ENCODE data around the gene TMCC1. TPM values are rescaled to one million over a fixed set of nuclear protein-coding genes. Genes with fewer than 3 reads are reported as not detected.
"Not testable (repeated sequence)": the region's sequence is repeated elsewhere in the genome, so short reads cannot be mapped to it uniquely, and the experiment has no call there.

TMCC1 gene
- total RNA-seq, 1 donor from 2014 or later: 35.2 TPM

DNA sequence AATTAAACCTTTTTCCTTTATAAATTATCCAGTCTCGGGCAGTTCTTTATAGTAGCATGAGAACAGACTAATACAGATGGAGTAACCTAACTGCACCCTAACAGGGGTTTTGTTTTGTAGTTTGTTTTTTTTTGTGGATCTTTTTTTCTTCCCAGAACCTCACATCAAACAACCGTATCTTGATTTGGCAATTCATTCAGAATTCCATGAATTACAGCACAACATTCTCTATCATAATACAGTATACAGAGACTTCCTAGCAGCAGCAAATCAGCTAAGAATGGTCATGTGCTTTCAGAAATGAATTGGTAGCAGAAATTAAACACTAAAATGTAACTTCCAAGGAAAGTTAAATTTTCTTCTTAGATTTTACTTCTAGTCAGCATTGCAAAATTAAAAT, 114.6 kb downstream of the TMCC1 start:
- DNase-seq (ENCODE audit: extremely low read depth, low read depth, low spot score): no peak

- no peak for DNase-seq (ENCODE audit: extremely low read depth, low read depth, low spot score)
These were observed 115.7 kb downstream of the TMCC1 start for GRCh38 chr3:129777806-129778205.

DNA sequence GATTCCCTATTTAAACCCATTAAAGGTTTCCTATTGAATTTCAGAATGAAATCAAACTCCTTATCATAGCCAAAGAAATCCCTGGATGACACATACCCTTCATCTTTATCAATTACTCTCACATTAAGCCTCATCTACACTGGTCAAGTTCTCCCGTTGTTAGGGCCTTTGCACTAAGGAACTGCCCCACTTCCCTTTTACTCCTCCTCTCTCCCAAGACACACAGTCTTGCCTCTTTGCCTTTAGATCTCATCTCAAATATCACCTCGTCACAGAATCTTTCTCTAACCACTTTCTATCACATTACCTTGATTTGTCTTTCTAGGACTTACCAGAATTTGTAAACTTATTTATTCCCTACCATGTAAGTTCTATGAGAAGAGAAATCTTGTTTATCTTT, 117.6 kb downstream of the TMCC1 start:
- no peak for DNase-seq (ENCODE audit: extremely low read depth, low read depth, low spot score)

DNA sequence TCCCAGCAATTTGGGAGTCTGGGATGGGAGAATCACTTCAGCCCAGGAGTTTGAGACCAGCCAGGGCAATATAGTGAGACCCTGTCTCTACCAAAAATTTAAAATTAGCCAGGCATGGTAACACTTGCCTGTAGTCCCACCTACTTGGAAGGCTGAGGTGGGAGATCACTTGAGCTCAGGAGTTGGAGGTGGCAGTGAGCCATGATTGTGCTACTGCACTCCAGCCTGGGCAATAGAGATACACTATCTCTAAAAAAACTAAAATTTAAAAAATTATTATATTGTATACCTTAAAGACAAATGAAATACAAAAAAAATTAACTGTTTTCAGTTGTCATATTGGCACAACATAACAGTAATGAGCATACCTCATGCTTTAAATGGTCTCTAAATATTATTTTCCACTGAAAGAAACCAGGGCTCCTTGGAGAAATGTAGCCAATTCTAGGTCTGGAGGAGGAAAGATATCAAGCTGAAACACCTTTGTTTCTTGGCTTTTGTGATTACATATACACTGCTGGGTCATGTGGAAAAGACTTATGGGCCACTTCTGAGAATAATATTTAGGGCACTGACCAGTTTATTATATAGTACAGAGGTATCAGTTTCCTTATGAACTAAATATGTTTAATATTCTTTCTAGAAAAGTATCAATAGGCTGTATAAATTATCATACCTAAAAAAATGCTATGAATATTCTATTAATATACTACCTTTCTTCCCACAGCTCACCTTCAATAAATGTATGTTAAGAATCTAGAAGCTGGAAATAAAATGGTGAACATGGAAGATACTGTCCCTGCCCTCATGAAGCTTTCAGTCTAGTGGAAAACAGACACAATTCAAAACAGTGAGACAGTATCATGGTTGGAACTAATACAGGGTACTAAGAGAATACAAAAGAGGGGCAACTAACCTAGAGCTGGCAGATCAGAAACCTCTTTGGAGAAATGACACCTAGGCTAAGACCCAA, 119.5 kb downstream of the TMCC1 start:
- DNase-seq (ENCODE audit: extremely low read depth, low read depth, low spot score): no peak

DNA sequence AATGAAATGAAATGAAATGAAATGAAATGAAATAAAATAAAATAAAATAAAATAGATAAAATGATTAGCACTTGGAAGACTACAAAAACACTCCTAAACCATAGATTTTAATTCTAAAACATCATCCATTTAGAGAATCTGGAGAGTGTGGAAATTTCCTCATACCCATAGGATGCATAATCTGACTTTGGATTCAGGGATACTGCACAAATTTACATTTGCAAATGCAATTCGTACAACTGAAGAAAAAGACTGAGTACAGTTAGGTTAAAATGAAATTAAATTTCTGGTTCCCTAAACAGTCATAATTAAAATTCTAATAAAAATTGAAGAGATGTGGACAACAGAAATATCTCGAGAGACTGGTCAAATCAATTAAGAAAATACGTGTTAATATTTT, 122.9 kb downstream of the TMCC1 start:
- DNase-seq (ENCODE audit: extremely low read depth, low read depth, low spot score): no peak

GRCh38 chr3:129769616-129770015, 123.9 kb downstream of the TMCC1 start:
- DNase-seq (ENCODE audit: extremely low read depth, low read depth, low spot score): no peak

DNA sequence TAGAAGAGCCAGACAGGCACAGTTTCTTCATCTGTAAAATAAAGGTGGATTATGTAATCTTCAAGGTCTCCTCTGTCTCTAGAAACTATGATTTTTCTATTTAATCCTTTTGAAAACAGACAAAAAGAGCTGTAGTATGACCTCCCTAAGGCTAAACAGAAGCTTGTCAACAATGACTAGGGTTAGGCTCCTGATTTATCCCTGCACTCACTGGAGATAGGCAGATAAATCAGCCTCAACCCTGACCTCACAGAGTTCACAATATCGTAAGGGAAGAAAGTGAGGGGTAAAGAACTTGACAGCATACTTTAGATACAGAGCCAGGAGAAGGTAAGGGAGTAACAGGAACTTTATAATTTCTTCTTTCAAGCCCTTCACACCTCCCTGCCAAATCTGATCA, 124.8 kb downstream of the TMCC1 start:
- DNase-seq (ENCODE audit: extremely low read depth, low read depth, low spot score): no peak

DNA sequence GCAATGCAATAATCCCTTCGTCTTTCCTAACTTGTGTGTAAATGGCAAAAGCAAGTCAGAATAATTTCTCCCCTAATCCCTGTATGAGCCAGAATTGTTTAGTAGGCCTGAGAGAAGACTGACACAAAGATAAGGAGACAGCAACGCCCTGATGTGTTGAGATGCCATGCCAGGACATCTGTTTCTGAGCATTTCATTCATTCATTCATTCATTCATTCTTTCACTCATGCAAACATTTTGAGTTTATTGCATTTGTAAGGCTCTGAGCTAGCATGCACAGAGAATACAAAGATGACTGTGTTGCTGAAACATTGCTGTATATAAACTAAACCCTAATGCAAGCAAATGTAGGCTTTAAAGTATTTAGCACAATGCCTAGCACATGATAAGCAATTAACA, 127.4 kb downstream of the TMCC1 start:
- DNase-seq (ENCODE audit: extremely low read depth, low read depth, low spot score): no peak

GRCh38 chr3:129764090-129764489, 129.4 kb downstream of the TMCC1 start:
- no peak for DNase-seq (ENCODE audit: extremely low read depth, low read depth, low spot score)

DNA sequence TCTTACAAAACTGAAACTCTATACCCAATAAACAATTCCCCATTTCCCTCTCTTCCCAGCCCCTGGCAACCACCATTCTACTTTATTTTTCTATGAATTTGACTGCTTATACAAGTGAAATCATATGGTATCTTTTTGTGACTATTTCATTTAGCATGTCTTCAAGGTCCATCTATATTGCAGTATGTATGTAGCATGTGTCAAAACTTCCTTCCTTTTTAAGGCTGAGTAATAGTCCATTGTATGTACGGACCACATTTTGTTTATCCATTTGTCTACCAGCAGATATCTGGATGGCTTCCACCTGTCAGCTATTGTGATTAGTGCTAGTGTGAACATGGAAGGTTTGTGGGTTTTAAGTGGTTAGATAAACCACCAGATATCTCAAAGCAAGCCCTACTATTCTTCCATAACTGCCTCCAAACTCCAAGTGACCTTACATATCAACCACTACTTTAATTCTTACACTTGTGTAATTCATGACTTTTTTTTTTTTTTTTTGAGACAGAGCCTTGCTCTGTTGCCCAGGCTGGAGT, 134.7 kb downstream of the TMCC1 start:
- no peak for DNase-seq (ENCODE audit: extremely low read depth, low read depth, low spot score)

- no peak for DNase-seq (ENCODE audit: extremely low read depth, low read depth, low spot score)
These were observed 135.2 kb downstream of the TMCC1 start for GRCh38 chr3:129758306-129758705.

DNA sequence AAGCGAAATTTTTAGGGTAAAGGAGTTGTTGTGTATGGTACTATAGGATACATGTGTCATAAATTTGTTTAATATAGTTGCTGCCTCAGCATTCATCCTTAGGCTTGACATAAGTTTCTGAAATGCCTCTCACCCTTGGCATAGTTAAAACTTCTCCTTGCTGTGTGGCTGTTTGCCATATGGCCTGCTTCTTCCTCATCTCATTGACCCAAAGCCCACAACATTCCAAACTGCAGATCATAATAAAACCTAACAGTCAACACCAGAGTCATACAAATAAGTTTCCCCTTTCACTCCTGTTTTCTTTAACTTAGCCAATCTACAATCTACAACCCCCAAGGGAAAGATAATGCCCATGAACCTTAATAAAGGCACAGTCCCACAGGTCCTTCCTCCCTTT, 136.6 kb downstream of the TMCC1 start:
- DNase-seq (ENCODE audit: extremely low read depth, low read depth, low spot score): no peak

- DNase-seq (ENCODE audit: extremely low read depth, low read depth, low spot score): not testable (repeated sequence)
These were observed 142.4 kb downstream of the TMCC1 start for GRCh38 chr3:129751105-129751504.

GRCh38 chr3:129749692-129750091, 143.8 kb downstream of the TMCC1 start:
- no peak for DNase-seq (ENCODE audit: extremely low read depth, low read depth, low spot score)

DNA sequence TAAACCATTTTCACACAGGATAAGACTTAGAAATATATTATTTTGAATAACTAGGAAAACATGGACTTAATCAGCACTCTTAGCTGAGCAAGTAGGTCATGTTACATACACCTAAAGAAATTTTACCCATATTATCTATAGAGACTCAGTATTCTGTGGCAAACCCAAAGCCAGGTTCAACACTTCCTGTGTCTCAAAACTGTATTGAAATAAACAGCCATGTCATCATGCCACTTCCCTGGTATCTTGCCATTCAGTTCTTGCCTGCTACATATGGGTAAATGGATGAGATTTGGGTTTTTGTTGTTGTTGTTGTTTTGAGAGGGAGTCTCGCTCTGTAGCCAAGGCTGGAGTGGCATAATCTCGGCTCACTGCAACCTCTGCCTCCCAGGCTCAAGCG, 145.5 kb downstream of the TMCC1 start:
- no peak for DNase-seq (ENCODE audit: extremely low read depth, low read depth, low spot score)

DNA sequence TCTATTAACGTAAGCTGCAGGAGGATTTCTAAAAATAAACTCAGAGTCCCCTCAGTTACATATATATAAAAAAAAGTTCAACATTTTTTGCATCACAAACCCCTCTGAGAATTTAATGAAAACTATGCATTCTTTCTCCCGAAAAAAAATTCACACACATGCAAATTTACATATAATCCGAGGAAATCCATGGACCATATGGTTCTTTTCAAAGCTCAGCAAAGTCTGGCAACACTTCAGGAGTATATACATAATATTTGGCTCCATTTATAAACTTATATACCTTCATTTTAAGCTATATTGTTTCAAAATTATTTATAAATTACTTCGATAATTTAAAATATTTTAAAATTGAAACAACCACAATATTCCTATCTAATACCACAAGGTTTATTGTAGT, 146.4 kb downstream of the TMCC1 start:
- no peak for DNase-seq (ENCODE audit: extremely low read depth, low read depth, low spot score)

GRCh38 chr3:129746629-129747028, 146.9 kb downstream of the TMCC1 start:
- no peak for DNase-seq (ENCODE audit: extremely low read depth, low read depth, low spot score)

DNA sequence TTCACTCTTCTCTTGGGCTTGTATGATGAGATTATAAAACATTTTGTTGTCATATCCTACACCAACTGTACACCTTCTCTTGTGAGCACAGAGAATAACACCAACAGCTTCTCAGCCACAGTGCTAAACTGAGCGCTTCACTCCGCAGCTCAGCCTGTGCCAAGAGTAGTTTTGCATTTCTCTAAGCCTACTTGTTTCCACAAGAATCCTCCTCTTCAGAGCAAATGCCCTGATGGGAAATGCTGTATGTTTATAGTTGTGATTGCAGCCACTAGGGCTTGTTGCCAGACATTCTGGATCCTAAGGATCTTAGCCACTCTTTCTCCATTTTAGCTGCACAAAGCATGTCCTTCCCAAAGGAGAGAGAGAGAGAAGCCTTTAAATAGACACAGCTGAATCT, 148.3 kb downstream of the TMCC1 start:
- DNase-seq (ENCODE audit: extremely low read depth, low read depth, low spot score): no peak

GRCh38 chr3:129741794-129742193, 151.7 kb downstream of the TMCC1 start:
- DNase-seq (ENCODE audit: extremely low read depth, low read depth, low spot score): no peak

GRCh38 chr3:129740090-129740489, 153.4 kb downstream of the TMCC1 start:
- DNase-seq (ENCODE audit: extremely low read depth, low read depth, low spot score): no peak

DNA sequence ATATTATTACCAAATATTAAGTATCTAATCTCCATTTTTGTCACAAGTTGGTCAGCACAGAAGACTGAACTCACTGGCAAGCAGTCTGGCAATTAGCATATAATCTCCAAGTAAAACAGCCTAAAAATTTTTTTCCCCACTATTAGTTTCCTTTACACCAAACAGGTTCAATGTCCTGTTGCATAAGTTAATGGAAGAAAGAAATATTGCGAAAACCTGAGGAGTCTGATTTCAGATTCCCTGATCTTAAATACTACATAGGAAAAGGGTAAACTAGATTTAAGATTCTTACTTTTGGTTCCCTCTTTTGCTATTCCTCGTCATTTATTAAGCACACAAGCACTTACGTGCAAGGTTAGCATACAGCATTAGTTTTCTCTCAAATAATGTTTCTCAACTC, 153.9 kb downstream of the TMCC1 start:
- no peak for DNase-seq (ENCODE audit: extremely low read depth, low read depth, low spot score)

DNA sequence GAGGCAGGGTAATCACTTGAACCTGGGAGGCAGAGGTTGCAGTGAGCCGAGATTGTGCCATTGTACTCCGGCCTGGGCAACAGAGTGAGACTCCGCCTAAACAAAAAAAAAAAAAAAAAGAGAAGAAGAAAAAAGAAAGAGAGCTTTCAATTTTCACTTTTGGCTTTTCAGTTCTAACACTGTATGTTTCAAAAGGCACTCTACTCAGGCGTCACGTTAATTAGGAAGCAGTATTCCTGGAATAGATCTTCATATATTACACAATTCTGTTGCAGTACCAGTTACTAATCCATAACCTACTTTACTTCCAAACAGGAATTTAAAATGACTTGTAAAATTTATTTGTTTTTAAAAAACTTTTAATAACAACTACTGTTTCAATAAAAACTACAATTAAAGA, 155.3 kb downstream of the TMCC1 start:
- DNase-seq (ENCODE audit: extremely low read depth, low read depth, low spot score): no peak
